SK-N-SH treated with all-trans-retinoic acid at 6 μM for 48 hours (cell line): Measurements from ENCODE around the gene TCL1A.

Experiments
- ARNTL ChIP-seq: fragments of 450-650 bp; formaldehyde crosslinking; IDR thresholded peaks from 2 replicates; pipeline ENCODE4 v1.5.0; 2020; ENCODE audit warnings: low read depth, mild to moderate bottlenecking, moderate library complexity, borderline replicate concordance
- CSDC2 ChIP-seq: fragments of 250-450 bp; sonication (Bioruptor Pico); IDR thresholded peaks from 2 replicates; pipeline ENCODE4 v1.5.0; 2020; ENCODE audit warnings: mild to moderate bottlenecking, moderate library complexity
- CSRNP3 ChIP-seq: fragments of 250-450 bp; sonication (Bioruptor Pico); IDR thresholded peaks from 2 replicates; pipeline ENCODE4 v1.5.1; 2021; ENCODE audit warnings: mild to moderate bottlenecking, moderate library complexity
- ISL1 ChIP-seq: fragments of 250-450 bp; sonication (Bioruptor Pico); IDR thresholded peaks from 2 replicates; pipeline ENCODE4 v2.1.2; 2022; ENCODE audit warnings: mild to moderate bottlenecking, moderate library complexity
- PPARA ChIP-seq: fragments of 250-450 bp; sonication (Bioruptor Pico); IDR thresholded peaks from 2 replicates; pipeline ENCODE4 v1.5.0; 2020; ENCODE audit warnings: mild to moderate bottlenecking, borderline replicate concordance
- RARB ChIP-seq: fragments of 250-450 bp; sonication (Bioruptor Pico); IDR thresholded peaks from 2 replicates; pipeline ENCODE4 v1.8.0; 2021; ENCODE audit warnings: mild to moderate bottlenecking, moderate library complexity
- TCF4 ChIP-seq: fragments of 250-450 bp; sonication (Bioruptor Pico); IDR thresholded peaks from 2 replicates; pipeline ENCODE4 v1.8.0; 2021; ENCODE audit warnings: mild to moderate bottlenecking, moderate library complexity, borderline replicate concordance
- ZC3H10 ChIP-seq: fragments of 250-450 bp; sonication (Bioruptor Pico); IDR thresholded peaks from 2 replicates; pipeline ENCODE4 v1.5.1; 2021; ENCODE audit warnings: mild to moderate bottlenecking, moderate library complexity
- ZFP3 ChIP-seq: fragments of 250-450 bp; sonication (Bioruptor Pico); IDR thresholded peaks from 2 replicates; pipeline ENCODE4 v1.5.0; 2020; ENCODE audit warnings: mild to moderate bottlenecking, moderate library complexity
- ZNF565 ChIP-seq: fragments of 450-650 bp; formaldehyde crosslinking; conservative IDR thresholded peaks from 2 replicates; pipeline ENCODE4 v1.5.0; 2020; ENCODE audit warnings: low read depth, mild to moderate bottlenecking, moderate library complexity
- ZNF70 ChIP-seq: fragments of 450-650 bp; formaldehyde crosslinking; IDR thresholded peaks from 2 replicates; pipeline ENCODE4 v1.5.0; 2020; ENCODE audit warnings: mild to moderate bottlenecking, moderate library complexity
- TF ChIP-seq, protein P1 (sequence below): fragments of 250-450 bp; sonication (Bioruptor Pico); IDR thresholded peaks from 2 replicates; pipeline ENCODE4 v1.8.0; 2020; ENCODE audit warnings: mild to moderate bottlenecking, moderate library complexity, borderline replicate concordance
- TF ChIP-seq, protein P2 (sequence below): fragments of 250-450 bp; sonication (Bioruptor Pico); IDR thresholded peaks from 2 replicates; pipeline ENCODE4 v1.5.1; 2020; ENCODE audit warnings: low read depth, mild to moderate bottlenecking, moderate library complexity

- no peak for TF ChIP-seq ZFP3
- TF ChIP-seq PPARA (CRISPR knock-in tag): no peak
- no peak for TF ChIP-seq ZNF70 (CRISPR knock-in tag)
- no peak for TF ChIP-seq CSDC2 (CRISPR knock-in tag)
- TF ChIP-seq, protein P1, sequence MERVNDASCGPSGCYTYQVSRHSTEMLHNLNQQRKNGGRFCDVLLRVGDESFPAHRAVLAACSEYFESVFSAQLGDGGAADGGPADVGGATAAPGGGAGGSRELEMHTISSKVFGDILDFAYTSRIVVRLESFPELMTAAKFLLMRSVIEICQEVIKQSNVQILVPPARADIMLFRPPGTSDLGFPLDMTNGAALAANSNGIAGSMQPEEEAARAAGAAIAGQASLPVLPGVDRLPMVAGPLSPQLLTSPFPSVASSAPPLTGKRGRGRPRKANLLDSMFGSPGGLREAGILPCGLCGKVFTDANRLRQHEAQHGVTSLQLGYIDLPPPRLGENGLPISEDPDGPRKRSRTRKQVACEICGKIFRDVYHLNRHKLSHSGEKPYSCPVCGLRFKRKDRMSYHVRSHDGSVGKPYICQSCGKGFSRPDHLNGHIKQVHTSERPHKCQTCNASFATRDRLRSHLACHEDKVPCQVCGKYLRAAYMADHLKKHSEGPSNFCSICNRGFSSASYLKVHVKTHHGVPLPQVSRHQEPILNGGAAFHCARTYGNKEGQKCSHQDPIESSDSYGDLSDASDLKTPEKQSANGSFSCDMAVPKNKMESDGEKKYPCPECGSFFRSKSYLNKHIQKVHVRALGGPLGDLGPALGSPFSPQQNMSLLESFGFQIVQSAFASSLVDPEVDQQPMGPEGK (CRISPR knock-in tag): no peak
- TF ChIP-seq ZNF565: no peak
- no peak for TF ChIP-seq CSRNP3 (CRISPR knock-in tag)
- TF ChIP-seq, protein P2, sequence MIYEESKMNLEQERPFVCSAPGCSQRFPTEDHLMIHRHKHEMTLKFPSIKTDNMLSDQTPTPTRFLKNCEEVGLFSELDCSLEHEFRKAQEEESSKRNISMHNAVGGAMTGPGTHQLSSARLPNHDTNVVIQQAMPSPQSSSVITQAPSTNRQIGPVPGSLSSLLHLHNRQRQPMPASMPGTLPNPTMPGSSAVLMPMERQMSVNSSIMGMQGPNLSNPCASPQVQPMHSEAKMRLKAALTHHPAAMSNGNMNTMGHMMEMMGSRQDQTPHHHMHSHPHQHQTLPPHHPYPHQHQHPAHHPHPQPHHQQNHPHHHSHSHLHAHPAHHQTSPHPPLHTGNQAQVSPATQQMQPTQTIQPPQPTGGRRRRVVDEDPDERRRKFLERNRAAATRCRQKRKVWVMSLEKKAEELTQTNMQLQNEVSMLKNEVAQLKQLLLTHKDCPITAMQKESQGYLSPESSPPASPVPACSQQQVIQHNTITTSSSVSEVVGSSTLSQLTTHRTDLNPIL: no peak
- no peak for TF ChIP-seq TCF4
- no peak for TF ChIP-seq ZC3H10 (CRISPR knock-in tag)
- TF ChIP-seq RARB (CRISPR knock-in tag): no peak
- TF ChIP-seq ARNTL (CRISPR knock-in tag): no peak
- no peak for TF ChIP-seq ISL1 (CRISPR knock-in tag)
Observed at GRCh38 chr14:95697764-95698163, 16.2 kb downstream of the TCL1A start.
